EH (cell line): Measurements from ENCODE around the gene TNFRSF8.

Experiments
- DNase-seq: peaks from one replicate; pipeline ENCODE4 v3.0.0-alpha.2; 2015; ENCODE audit warnings: low read depth

TNFRSF8 gene

DNA sequence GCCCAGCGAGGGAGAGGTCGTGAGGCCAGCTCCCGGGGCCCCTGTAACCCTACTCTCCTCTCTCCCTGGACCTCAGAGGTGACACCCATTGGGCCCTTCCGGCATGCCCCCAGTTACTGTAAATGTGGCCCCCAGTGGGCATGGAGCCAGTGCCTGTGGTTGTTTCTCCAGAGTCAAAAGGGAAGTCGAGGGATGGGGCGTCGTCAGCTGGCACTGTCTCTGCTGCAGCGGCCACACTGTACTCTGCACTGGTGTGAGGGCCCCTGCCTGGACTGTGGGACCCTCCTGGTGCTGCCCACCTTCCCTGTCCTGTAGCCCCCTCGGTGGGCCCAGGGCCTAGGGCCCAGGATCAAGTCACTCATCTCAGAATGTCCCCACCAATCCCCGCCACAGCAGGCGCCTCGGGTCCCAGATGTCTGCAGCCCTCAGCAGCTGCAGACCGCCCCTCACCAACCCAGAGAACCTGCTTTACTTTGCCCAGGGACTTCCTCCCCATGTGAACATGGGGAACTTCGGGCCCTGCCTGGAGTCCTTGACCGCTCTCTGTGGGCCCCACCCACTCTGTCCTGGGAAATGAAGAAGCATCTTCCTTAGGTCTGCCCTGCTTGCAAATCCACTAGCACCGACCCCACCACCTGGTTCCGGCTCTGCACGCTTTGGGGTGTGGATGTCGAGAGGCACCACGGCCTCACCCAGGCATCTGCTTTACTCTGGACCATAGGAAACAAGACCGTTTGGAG, 80.0 kb downstream of the TNFRSF8 start:
- DNase-seq, result no peak

DNA sequence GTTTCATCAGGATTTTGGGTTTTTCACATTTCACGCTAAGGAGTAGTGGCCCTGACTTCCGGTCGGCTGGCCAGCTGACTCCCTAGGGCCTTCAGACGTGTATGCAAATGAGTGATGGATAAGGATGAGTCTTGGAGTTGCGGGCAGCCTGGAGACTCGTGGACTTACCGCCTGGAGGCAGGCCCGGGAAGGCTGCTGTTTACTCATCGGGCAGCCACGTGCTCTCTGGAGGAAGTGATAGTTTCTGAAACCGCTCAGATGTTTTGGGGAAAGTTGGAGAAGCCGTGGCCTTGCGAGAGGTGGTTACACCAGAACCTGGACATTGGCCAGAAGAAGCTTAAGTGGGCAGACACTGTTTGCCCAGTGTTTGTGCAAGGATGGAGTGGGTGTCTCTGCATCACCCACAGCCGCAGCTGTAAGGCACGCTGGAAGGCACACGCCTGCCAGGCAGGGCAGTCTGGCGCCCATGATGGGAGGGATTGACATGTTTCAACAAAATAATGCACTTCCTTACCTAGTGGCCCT, 80.6 kb downstream of the TNFRSF8 start:
- peak; percentile 97 for DNase-seq

DNA sequence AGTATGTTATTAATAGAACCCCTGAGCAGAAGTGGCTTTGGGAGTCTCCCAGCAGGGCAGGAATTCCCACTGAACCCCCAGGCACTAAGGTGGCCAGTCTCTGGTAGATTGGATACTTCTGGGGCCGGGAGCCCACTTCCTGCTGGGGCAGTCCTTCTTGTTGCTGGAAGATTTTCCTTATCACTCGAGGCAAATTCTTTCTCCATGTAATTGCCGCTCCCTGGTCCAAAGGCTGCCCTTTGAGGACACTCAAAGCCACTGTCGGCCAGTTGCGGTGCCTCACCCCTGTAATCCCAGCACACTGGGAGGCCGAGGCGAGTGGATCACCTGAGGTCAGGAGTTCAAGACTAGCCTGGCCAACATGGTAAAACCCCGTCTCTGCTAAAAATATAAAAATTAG, 81.1 kb downstream of the TNFRSF8 start:
- DNase-seq, result no peak

DNA sequence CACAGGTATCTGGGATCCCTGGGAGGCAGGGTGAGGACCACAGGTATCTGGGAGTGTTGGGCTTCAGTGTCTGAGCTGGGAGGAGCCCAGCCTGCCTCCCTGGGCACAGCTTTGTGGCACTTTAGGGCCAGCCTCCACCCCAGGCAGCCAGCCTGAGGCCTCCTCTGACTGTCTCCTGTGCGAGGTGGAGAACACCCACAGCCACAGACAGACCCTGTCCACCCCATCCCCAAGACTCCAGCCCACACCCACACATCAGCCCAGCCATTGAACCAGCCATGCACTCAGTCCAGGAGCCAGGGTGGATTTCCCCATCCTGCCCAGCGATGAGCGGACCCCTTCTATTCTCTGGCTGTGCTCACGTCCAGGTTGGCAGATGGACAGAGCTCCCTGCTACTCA, 81.9 kb downstream of the TNFRSF8 start:
- no peak for DNase-seq

DNA sequence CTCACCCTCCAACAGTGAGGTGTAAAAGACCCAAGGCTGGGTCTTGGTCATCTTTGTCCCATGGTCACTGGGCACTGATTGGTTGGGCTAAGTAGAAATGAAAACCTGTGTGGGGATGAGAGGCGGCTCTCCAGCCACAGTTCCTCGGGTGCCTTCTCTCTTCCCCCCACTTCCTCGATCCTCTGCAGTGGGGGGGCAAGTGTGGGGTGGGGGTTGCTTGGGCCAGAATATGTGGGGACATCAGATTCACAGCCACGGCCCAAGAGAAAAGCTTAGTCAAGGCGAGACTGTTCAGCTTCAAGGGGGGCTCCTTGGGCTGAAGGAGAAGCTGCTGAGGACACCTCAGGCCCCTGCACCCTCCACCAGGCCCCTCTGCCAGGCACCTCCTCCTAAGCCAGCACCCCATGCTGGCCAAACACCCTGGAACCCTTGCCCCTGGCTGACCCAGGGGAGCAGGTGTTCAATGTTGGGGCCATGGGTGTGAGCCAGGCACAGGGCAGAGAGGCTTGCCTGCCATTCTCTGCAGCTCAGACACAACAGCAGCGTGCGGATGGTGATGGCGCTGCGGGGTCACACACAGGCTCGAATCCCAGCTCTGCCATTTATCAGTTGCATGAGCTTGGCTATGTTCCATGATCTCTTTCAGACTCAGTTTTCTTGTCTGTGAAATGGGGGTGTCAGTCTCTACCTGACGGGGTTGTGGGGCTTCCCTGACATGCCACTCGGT, 82.7 kb downstream of the TNFRSF8 start:
- no peak for DNase-seq

DNA sequence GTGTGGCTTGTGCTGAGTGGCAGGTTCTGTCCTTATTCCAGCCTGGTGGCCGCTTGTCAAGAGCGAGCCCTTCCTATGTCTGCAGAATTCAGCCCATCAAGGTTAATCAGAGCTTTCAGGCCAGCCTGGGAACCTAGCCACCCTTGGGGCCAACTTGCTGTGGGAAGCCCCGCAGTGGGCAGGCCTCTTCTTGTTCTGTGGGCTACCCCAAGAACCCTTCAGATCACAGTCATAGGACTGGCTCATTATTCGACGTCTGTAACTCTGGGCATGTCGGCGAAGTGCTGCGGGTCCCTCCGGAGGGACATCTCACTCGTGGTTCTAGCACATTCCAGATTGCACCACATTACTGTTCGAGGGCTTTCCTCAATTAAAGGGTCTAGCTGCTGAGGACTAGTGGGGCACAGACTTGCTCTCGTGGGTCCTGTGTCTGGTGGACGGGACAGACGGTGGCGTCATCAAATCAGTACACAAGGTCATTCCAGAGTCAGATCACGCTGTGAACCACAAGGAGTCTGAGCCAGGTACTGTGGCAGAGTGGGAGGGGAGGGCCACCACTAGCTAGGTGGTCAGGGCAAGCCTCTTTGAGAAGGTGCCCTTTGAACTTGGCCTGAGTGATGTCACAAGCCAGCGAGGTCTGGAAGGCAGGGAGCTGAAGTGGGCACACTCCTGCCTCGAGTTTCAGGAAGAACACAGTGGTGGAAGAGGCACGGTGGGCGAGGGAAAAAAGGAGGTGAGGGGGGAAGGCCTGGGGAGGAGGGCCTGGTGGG, 83.4 kb downstream of the TNFRSF8 start:
- no peak for DNase-seq

DNA sequence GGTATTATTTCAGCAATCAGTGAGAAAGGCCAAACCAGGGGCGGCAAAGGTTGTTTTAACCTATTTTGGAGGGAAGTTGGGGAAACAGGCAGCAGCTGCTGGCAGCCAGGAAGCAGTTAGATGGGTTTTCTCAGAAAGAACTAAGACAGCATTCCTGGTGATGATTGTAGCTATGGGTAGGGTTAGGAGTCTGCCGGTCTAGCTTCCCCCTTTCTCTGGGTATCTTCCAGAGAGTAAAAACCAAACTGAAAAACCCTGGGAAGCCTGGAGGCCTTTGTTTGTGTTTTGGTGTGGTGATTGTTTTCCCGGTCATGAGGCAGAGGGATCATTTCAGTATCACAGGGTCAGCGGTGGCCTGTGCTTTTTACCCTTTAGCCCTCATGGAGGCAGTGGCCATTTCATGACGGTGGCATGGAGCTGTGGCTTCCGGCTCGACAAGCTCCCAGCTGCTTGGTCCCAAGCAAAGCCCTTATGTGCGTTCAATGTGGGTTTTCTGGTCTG, 84.1 kb downstream of the TNFRSF8 start:
- no peak for DNase-seq

DNA sequence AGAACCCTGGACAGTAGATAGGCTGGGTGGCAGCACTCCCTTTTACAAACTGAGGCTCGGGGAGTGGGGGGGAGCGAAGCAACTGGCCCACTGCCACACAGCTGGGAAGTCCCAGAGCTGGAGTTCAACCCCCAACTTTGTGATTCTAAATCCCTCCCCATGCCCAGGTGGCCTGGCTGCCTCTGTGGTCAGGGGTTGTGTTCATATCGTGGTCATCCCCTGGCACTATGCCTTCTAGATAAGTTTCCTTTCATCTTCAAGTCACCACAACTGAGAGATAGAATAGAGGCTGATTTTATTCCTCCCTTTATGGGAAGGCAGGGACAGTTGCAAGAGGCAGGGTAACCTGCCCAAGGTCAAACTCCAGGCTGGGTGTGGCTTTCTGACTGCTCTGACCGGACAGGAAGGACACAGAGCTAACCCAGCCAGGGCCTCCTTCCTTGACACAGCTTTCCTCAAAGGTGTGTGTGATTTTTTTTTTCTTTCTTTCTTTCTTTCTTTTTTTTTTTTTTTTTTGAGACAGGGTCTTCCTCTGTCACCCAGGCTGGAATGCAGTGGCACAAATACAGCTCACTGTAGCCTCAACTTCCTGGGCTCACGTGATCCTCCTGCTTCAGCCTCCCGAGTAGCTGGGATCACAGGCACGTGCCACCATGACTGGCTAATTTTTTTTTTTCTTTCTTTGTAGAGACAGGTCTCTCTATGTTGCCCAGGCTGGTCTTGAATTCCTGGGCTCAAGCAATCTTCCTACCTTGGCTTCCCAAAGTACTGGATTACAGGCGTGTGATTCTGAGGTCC, 85.3 kb downstream of the TNFRSF8 start:
- no peak for DNase-seq

DNA sequence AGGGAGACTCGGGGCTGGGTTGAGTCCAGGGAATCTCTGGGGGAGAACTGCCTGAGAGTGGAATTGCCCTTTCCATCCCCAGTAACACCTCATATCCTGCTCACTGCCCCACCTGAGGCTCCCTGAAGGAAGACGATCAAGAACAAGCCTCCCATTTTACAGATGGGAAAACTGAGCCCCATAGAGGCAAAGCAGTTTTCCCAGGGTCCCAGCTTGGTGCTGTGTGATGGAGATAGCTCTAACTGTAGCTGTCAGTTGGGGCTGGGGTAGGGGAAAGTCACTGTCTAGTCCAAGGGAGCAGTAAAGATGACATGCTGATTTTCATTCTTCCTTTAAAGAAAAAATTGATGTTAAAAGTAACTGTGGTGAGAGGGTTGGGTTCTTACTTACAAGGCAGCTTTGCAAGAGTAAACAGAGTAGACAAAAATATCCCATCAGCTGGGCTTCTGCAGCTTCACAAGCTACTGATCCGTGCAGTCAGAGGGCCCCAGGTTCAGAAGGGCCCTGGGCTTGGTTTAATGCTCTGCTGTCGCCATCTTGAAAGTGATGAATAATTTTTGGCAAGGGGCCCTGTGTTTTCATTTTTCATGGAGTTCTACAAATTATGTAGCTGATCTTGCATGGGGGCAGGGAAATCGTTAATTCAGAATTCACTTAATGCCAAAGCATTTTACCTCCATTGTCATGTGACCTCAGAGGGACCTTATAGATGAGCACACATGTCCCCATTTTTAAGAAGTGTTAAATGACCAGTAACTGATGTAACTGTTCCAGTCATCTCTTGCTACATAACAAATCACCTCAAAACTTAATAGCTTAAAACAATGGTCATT, 86.1 kb downstream of the TNFRSF8 start:
- no peak for DNase-seq

DNA sequence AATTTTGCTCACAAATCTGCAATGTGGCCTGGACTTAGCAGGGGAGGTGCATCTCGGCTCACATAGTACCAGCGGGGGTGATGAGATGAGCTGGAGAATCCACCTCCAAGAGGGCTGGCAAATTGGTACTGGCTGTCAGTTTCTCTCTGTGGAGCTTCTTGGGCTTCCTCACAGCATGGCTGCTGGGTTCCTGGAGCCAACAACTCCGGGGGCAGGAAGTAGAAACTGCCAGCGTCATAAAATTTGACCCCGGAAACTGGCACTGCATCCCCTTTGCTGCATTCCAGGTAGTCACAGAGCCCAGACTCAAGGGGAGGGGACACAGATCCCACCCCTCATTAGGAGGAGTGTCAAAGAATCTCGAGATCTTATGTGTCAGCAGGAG, 86.7 kb downstream of the TNFRSF8 start:
- no peak for DNase-seq

DNA sequence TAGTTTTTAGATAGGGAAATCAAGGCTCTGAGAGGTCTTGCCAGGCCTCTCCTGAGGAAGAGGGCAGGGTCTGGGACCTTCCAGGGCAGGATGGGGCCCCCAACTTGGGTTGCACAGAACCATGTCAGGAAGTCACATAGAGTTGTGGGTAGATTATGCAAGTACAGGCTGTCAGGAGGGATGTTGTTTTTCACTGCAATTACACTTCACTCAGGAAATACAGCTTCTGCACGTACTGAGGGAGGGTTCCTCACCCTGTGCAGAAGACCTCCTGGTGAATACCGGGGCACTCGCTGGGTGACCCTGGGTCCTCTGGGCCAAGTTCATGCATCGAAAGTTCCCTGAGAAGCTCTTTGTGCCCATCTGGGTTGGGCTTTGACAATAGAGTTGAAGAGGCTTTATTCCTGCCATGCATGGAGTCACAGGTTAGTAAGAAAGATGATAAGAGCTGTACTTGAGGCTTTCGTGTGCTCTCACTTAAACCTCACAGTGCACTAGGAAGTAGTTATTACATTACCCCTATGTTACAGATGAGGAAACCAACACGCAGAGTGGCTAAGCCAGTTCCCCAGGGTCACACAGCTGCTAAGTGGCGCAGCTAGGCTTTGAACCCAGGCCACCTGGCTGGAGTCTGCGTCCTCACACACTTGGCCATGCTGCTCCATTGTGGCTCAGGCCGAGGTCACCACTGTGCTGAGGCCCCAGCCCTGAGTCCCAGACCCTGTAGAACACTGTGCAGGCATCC, 87.5 kb downstream of the TNFRSF8 start:
- no peak for DNase-seq

DNA sequence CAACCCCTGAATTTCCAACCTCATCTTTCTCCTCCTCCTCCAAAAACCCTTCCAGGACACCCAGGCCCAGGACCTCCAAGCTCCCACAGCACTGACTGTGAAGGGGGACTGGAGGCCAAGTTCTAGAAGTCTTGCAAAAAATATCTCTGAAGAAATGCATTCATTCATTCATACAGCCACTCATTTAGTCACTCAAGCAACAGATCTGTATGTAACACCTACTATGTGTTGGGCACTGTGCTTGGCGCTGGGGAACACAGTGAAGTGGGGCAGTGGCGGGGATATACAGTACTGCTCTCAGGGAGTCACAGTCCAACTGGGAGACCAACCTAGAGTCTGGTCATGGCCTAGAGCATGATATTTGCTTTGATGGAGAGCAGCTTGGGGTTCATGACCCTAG, 88.4 kb downstream of the TNFRSF8 start:
- no peak for DNase-seq

DNA sequence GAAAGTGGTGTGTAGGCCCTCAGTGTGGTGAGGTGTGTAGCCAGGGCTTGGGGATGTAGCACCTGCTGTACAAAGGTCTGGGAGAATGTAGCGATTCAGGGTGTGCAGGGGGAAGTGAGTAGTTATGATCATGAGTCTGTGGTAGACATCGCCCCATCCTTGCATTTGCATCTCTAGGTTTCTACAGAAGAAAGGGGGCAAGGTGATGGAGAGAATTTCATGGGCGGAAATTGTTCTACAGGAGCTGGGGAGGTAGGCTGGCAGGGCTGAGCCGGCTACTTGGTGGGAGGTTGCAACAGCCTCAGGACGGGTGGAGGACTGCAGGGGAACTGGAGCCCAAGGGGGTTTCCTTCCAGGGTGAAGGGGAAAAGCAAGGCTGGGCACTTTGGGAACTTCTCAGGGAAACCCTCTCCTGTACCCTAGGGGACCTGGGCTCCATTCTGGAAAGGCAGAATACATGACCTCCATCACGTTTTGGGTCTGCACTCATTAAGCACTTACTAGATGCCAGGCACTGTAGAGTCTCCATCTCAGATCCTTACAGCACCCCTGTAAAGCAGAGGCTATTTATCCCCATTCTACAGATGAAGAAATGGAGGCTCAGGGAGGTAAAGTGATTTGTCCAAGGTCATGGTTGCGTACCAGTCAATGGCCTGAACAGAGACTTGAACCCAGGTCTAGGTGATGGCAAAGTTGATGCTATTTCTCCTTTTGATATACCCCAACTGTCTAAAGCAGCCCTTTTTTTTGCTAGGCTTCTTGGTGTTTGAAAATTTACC, 89.2 kb downstream of the TNFRSF8 start:
- DNase-seq, result no peak

DNA sequence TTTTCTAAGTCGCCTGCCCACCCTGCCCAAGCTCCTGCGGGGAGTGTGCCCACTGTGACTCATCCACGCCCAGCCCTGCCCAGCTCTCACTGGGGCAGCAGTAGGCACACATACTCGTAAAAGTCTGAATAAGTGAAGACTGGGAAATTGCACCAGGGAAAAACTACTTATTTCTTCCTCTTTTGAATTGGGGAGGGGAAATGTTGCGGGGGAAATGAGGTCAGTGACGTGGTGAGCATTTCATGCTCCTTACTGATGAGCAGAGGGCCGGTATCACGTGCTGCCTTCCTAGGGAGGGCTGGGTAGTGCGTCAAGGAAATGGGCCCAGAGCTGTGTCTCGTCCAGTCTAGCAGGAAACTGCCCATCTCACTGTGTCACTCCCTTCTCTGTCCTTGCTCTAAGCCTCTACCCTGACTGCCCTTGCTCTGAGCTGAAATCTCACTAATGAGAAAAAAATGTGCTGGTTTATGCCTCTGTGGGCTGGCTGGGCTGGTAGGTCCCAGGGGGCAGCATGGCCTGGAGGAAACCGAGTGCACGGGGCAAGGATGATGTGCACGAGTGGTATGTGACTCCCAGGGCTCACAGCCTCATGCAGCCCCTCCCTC, 90.2 kb downstream of the TNFRSF8 start:
- DNase-seq, result peak; percentile 96

DNA sequence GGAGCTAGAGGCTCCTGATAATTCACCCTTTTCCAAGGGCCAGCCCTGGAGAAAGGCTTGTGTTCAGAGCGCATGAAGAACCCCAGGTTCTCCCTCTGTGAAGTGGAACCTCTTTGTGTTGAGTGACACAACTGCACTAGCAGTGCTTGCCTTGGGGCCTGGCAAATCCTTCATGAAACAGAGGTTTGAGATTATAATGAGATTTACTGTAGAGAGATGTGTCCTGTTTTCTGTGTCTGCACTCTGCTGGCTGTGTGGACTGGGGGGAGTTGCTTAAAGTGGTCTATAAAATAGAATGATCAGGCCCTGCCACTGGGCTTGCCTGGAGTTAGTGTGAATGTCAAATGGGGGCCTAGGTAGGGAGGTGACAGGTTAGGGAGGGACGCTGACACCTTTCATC, 92.2 kb downstream of the TNFRSF8 start:
- DNase-seq, result no peak

DNA sequence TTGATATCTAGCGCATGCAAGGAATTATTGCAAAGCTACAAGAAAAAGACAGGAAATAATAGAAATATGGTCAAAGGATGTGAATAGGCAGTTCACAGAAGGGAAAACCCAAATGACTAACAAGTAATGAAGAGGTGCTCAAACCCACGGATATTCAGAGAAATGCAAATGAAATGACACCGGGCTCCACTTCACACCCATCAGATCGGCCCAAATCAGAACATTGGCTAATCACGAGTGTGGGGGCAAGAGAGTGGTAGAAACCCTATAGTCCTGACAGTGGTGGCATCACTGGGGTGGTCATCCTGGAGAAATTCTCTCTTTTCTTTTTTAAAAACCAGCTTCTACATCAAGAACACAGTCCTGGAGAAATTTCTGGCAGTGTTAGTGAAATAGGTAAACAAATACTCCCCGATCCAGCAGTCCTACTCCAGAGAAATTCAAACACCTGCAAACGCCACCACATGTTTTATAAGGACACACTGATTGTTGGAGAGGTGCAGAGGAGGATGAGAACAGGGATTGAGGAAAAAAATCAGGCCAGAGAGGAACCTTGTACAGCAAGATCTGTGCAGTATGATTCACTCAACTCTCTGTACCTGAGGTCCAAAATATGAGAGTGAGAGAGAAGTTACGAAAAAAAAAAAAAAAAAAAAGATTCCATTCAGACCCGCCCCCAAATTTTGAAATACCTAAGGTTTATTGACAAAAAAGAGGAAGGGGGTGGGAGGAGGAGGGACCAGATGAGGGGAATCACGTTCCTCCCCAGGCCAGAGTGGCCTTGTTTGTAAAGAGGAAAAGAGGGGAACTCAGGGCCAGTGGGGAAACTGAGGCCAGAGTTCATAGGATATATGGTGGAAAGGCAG, 94.5 kb downstream of the TNFRSF8 start:
- DNase-seq, result no peak

DNA sequence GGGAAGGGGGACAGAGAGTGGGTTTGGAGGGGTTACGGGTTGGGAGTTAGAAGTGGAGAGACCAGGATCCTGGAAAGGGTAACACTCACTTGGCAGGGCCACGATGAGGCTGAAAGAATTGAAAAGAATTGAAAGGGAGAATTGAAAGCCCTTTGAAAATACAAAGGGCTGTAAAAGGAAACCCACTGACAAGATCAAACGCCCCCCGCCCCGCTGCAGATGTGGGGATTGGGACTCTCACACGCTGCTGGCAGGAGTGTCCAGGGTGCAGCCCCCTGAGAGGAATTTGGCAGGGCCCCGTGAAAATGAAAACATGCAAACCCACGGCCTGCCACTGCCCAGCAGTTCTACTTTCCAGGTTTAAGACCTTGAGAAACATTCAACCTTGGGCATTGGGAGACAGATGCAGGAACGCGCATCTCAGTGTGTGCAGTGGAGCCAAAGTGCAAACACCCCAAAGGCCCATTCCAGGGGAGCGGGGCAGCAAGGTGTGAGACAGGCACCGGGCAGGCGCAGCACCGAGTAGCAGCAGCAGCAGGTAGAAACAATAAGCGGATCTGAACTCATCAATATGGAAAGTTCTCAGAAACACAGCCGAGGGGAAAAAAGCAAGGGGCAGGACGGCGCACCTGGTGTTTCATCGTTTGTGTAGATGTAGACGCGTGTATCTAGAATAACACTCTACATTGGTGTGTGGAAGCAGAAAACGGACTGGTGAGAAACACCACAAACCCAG, 95.4 kb downstream of the TNFRSF8 start:
- DNase-seq, result no peak
